Ishikawa (cell line): Measurements from ENCODE around the gene ARCN1.

Source experiments
- CEBPB ChIP-seq: IDR thresholded peaks from 2 replicates; pipeline ENCODE4 v1.6.1; 2012
- CREB1 ChIP-seq: IDR thresholded peaks from 2 replicates; pipeline ENCODE4 v1.6.1; 2012; ENCODE audit warnings: low read depth
- EGR1 ChIP-seq: IDR thresholded peaks from 2 replicates; pipeline ENCODE4 v1.6.1; 2012
- EP300 ChIP-seq: IDR thresholded peaks from 2 replicates; pipeline ENCODE4 v1.6.1; 2012; ENCODE audit warnings: borderline replicate concordance
- FOXM1 ChIP-seq: IDR thresholded peaks from 2 replicates; pipeline ENCODE4 v1.6.1; 2012; ENCODE audit warnings: low read depth, borderline replicate concordance
- MAX ChIP-seq: IDR thresholded peaks from 2 replicates; pipeline ENCODE4 v1.6.1; 2012
- NFIC ChIP-seq: IDR thresholded peaks from 2 replicates; pipeline ENCODE4 v1.6.1; 2012
- RAD21 ChIP-seq: IDR thresholded peaks from 2 replicates; pipeline ENCODE4 v1.6.1; 2012; ENCODE audit warnings: low read depth
- REST ChIP-seq: IDR thresholded peaks from 2 replicates; pipeline ENCODE4 v1.6.1; 2012; ENCODE audit warnings: low read depth, mild to moderate bottlenecking
- TAF1 ChIP-seq: IDR thresholded peaks from 2 replicates; pipeline ENCODE4 v1.6.1; 2012; ENCODE audit warnings: low read depth, mild to moderate bottlenecking
- TCF12 ChIP-seq: IDR thresholded peaks from 2 replicates; pipeline ENCODE4 v1.6.1; 2012; ENCODE audit warnings: low read depth
- TEAD4 ChIP-seq: IDR thresholded peaks from 2 replicates; pipeline ENCODE4 v1.6.1; 2012
- USF1 ChIP-seq: IDR thresholded peaks from 2 replicates; pipeline ENCODE4 v1.6.1; 2012
- YY1 ChIP-seq: IDR thresholded peaks from 2 replicates; pipeline ENCODE4 v1.6.1; 2012; ENCODE audit warnings: low read depth
- ZBTB7A ChIP-seq: IDR thresholded peaks from 2 replicates; pipeline ENCODE4 v1.6.1; 2012; ENCODE audit warnings: low read depth

The ARCN1 gene

GRCh38 chr11:118527109-118527508 lies 45.1 kb upstream of the ARCN1 start, which contains the start of gene TTC36:
Gene TTC36, plus strand, starts transcription at chr11:118527474. Its CDS starts 21 bp downstream, at chr11:118527495.
- no peak for TF ChIP-seq TCF12
- no peak for TF ChIP-seq RAD21
- no peak for TF ChIP-seq EP300
- no peak for TF ChIP-seq FOXM1

GRCh38 chr11:118528511-118528910 lies 43.7 kb upstream of the ARCN1 start:
- TF ChIP-seq EGR1 = no peak
- no peak for TF ChIP-seq CREB1
- no peak for TF ChIP-seq EP300
- no peak for TF ChIP-seq TAF1
- TF ChIP-seq NFIC = no peak
- no peak for TF ChIP-seq USF1
- no peak for TF ChIP-seq ZBTB7A
- TF ChIP-seq REST = no peak
- TF ChIP-seq FOXM1 = no peak

GRCh38 chr11:118529584-118530175 lies 42.5 kb upstream of the ARCN1 start:
- TF ChIP-seq REST = no peak
- no peak for TF ChIP-seq CEBPB
- no peak for TF ChIP-seq NFIC
- TF ChIP-seq CREB1 = no peak
- no peak for TF ChIP-seq TCF12
- no peak for TF ChIP-seq YY1
- TF ChIP-seq TEAD4 = no peak
- no peak for TF ChIP-seq MAX
- TF ChIP-seq TAF1 = no peak
- no peak for TF ChIP-seq EP300
- TF ChIP-seq USF1 = no peak
- TF ChIP-seq EGR1 = no peak
- TF ChIP-seq RAD21 = no peak
- TF ChIP-seq ZBTB7A = no peak
- TF ChIP-seq FOXM1 = no peak

- peak; percentile 69 for TF ChIP-seq NFIC
- no peak for TF ChIP-seq RAD21
- TF ChIP-seq USF1 = no peak
- no peak for TF ChIP-seq TAF1
- TF ChIP-seq CEBPB = no peak
- TF ChIP-seq YY1 = peak; percentile 4; the same call in 1 of the 2 replicates
Observed at GRCh38 chr11:118530180-118530682, 42.0 kb upstream of the ARCN1 start.

GRCh38 chr11:118530683-118531596 lies 41.3 kb upstream of the ARCN1 start, which contains the start of gene TMEM25:
Gene TMEM25, plus strand, starts transcription at chr11:118531192. Its CDS starts 610 bp downstream, at chr11:118531802.
- TF ChIP-seq TEAD4 = no peak
- peak; percentile 54 for TF ChIP-seq YY1
- 0 out of 2 replicates have a peak, but pooled peaks have one; percentile 7 for TF ChIP-seq TCF12
- TF ChIP-seq MAX = peak; percentile 76
- peak; percentile 64 for TF ChIP-seq EGR1
- TF ChIP-seq CEBPB = no peak
- peak; percentile 75 for TF ChIP-seq ZBTB7A
